ENCODE results near the gene PHF24.
"Not testable (repeated sequence)": the region's sequence is repeated elsewhere in the genome, so short reads cannot be mapped to it uniquely, and the experiment has no call there.

PHF24 gene

DNA sequence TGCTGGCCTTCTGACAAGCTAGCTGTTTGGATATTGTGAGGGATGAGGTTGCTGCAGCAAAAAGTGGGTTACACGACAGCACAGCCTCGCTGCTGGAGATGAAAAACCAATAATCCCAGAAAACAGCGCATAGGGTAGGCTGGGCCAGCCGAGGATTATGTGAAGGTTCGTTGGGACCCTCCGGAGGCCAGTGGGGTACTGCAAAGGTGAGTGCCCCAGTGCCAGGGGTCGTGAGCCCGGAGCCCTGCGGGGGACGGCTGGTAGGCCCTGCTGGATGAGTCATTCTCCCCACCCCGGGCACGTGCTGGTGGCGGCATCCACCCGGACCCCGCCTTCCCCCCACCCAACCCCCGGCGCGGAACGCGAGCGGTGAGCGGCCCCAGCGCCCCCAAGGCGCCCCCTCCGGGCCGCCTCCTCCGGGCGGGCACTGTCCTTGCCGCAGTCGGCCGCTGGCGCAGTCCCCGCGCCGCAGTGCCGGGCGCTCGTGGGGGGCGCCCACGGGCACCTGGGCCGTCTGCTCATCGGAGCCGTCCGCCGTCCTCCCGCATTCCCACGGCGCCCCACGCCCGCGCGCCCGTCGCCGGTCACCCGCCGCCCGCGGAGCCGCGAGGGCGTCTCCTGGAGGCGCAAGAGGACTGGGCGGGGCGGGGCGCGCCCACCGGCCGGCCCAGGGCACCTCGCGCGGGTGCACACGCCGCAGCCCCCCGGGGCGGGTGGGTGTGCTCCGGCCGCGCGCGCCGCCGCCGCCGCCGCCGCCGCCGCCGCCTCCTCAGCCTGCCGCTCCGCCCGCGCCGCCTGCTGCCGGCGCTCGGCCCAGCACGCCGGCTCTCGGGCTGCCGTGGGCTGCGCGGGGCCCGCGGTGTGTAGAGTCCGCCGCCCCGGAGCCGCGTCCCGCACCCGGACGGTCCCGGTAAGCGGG lies at the start of gene PHF24:
Gene PHF24, plus strand, starts transcription at position 794 of the 919 bp plus-strand sequence. CDS start 13,014 bp downstream, outside the sequence.
- DNase-seq = peak; percentile 61

DNA sequence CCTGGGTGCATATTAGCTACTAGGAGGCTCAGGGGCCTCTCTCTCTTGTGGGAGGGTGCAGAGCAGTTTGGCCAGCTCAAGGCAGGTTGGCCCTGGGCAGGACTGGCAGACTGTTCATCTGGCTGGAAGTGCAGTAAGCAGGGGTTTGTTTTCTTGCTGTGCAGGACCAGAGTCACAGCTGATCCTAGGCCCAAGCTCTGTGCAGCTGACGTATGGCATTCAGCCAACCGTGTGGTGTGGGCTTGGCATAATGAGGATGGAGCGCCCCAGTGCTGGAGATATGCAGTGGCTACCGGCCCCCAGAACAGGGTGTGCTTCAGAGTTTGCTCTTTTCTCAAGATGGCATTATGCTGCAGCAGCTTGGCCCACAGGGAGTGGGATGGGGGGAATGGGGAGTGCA lies 31.0 kb upstream of the PHF24 start:
- no peak for DNase-seq

- no peak for DNase-seq
Observed at GRCh38 chr9:34928921-34929320, 29.2 kb upstream of the PHF24 start.

GRCh38 chr9:34929506-34930102 lies 28.5 kb upstream of the PHF24 start:
- peak; percentile 35 for DNase-seq

DNA sequence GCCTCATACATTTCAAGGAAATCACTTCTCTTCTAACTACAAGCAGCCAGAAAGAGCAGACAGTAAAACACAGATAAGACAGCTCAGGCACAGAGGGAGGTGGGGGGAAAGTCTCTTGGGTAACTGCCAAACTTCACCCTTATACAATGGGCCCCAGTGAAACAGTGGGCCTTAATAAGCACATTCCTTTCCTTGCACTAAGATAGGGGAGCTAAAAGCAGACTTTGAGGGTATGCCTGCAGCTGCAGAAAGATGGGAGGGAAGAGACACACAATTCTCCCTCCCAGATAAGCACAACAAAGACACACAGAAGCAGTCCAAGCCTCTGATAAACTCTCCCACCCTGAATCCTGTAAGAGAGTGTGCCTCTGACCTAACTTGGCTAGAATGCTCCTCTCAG lies 18.1 kb upstream of the PHF24 start:
- DNase-seq = not testable (repeated sequence)

DNA sequence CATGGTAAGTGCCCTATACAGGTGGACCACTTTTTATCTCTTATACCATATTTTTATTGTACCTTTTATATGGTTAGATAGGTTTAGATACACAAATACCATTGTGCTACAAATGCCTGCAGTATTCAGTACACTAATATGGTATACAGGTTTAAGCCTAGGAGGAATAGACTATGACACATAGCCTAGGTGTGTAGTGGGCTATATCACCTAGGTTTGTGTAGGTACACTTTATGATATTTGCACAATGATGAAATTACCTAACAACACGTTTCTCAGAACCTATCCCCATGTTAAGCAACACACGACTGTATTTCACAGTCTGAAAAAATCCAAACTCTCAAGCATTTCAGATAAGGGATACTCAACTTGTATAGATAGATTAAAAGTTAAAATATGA lies 9.6 kb upstream of the PHF24 start:
- no peak for DNase-seq

GRCh38 chr9:34954225-34954624 lies 3.9 kb upstream of the PHF24 start:
- peak; percentile 74 for DNase-seq

GRCh38 chr9:34956066-34956465 lies 2.0 kb upstream of the PHF24 start:
- DNase-seq = not testable (repeated sequence)

DNA sequence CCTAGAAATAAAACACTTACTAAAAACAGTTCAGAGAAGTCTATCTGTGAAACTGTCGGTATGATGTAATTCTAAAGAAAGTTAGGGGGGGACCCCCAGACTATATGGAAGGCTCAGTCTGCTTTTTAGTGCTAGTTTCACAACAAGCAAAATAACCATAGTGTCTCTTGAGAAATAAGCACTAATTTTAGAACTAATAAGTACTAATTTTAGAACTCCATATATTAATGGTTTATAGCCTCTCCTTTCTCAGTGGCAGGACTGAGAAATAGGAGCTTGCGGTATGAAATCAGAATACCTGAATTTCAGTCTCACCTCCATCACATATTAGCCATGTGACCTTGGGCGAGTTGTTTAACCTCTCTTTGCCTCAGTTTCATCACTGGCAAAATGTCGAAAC lies 1.4 kb upstream of the PHF24 start:
- no peak for DNase-seq

DNA sequence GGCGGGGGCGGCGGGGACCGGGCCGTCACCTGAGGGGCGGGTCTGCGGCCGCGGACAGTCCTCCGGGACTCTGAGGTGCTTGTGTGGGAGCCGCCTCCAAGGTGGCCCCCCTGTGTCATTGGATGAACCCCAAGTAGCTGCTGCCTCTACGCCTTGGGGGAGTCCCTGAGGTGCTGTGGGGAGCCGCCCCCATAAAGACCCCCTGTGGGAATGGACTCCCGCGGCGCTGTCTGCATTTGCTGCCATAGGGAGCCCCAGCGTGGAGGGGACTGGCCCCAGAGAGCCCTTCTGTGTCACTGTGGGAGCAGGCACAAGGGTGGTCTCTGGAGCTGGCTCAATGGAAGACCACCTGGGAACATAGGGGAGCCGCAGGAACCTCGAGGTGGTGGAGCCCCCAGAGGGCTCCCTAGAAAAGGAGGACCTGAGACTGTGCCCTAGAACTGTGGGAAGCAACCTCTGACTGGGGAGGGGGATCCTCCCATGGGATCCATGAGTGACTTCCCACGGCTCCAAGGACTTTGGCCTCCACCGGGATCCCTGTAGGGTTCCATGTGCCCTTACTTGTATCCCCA lies 412 bp downstream of the PHF24 start:
- DNase-seq = peak; percentile 52

DNA sequence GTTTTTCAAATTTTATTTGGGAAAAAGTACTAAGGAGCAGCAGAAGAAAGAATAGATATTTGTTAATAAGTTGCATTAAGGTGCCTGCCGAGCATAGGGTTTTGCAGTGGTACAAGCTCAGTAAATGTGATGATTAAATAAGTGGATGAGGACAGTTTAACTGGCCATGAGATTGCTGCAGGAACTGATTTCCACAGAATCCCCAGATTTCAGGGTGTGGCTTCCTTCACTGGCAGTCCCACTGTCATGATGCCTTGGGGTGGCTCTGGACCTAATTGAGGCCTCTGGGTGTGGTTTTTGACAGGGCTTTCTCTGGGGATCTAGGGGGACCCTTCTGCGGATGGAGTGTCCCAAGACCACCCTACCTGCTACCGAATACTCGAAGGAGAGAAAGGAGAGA lies 1.4 kb downstream of the PHF24 start:
- DNase-seq = no peak

DNA sequence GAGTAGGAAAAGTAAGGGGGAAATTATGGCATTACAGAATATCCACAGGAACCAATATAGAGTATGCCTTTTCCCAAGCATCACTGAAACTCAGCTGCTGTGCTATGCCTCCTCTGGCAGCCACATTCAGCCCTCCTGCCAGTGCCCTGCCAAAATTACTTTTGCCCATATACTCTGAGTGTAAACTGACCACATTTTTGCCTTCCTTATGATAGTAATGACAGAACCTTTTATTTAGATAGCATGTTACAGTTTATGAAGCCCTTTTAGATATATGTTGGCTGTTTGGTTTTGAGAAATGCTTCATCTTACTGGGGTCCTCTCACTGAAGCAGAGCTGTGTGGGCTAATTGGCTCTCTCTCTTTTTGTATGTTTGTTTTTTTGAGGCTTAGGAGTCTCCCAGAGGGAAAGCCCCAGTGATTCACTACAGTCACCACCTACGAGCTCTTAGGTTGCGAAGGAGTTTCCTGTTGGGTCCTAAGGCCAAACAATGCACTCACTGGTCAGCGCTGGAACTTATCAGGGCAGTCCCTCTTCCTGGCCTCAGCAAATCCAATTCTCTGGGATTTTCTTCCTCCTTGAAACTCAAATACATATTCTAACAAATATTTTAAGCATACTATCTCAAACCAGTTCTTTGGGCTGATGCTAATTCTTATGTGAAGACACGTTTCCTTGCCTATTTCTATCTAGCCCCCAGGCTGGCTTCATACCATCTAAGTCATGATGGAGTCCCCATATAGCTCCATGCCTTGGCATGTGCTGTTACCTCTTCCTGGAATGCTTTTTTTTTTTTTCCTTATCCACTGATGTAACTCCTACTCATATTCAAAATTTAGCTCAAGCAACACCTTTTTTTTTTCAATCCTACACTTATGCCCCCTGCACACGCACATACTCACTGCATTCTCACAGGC lies 3.7 kb downstream of the PHF24 start:
- no peak for DNase-seq

DNA sequence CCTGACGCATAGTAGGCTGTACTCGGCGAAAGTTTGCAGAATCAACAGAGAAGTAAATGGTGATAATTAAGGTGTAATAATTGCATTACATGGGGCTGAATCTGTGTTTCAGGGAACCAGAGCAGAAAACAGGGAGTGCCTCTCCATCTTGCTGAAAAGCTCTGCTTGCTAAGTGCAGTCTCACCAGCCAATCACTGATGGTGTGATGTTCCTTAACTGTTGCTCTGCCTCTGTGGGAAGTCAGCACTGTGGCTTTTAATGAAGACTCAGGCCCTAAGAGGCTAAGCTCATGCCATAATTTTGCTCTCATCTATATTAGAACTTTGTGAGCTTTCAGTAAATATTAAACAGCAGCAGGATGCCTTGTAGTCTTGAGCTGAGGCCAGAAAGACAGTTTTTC lies 4.5 kb downstream of the PHF24 start:
- no peak for DNase-seq

DNA sequence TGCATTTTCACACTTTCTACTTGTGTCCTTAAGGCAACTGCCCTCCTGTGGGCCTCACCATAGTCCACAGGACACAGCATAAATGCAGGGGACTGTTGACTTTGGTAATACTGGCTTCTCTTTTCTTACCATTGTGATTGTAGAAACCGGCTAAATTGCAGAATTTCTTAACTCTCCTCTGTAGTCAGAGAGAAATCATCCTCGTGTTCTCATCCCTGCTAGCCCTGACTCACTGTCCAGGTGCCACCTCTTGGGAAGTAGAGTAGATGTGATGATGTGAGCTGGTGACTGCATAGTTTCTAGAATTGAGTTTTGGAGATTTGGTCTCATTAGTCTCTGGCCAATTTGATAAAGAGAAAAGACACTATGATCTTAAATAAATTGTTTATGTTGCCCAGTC lies 5.5 kb downstream of the PHF24 start:
- DNase-seq = no peak

GRCh38 chr9:34964458-34964857 lies 6.4 kb downstream of the PHF24 start:
- DNase-seq = no peak

GRCh38 chr9:34971146-34971811 lies 13.2 kb downstream of the PHF24 start:
- no peak for DNase-seq

DNA sequence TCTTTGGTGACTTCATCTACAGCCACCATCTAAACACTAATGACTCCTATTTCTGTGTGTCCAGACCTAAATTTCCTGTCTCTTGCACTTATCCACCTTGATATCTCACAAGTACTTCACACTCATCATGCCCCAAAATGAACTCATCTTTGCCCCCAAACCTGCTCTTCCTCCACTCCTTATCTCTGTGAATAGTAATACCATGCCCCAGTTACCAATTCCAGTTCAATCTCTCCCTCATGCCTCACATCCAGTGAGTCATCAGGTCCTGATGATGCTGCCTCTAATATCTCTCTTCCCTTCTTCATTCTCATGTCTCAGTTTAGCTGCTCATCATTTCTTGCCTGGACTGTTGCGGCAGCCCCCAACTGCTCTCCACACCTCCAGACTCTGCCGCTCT lies 16.6 kb downstream of the PHF24 start:
- no peak for DNase-seq

GRCh38 chr9:34976441-34976840 lies 18.4 kb downstream of the PHF24 start:
- no peak for DNase-seq

GRCh38 chr9:34976992-34977391 lies 18.9 kb downstream of the PHF24 start:
- DNase-seq = no peak

GRCh38 chr9:34980181-34980761 lies 22.2 kb downstream of the PHF24 start:
- DNase-seq = no peak

DNA sequence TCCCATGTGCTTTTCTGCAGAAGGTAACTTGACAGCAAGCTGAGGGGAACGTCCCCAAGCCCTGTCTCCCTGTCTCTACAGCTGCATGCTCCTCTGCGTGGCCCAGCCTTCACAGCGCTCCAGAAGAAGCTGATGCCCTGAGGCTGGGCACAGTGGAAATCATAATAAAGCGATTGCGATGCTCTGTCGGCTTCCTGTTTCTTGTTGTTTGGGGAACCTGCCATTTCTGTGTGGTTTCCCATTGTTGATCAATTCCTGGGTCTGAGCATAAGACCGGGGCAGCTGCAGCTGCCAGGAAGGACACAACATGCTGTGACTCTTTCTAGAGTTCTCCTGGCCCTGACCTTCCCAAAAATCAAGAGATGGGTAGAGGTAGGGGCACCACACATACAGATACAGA lies 24.3 kb downstream of the PHF24 start:
- DNase-seq = no peak

DNA sequence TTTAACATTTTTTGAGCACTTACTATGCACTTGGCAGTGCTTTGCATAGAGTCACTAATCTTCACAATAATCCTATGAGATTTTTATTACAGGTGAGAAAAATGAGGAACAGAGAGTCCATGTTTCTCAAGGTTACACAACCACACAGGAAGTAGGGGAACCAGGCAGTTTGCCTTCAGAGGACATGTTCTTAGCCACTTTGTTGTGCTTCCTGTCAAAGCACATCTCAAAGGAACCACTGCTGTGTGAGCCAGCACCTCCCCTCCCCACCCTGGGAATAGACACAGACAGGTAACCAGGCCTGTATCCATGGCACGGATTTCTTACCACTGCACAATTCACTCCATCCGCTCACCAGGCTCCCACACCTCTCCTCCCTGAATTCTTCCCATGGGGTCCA lies 25.1 kb downstream of the PHF24 start:
- no peak for DNase-seq
